LHCN-M2 (cell line): ENCODE results near the gene MOXD1. TPM values are rescaled to one million over a fixed set of nuclear protein-coding genes. Genes with fewer than 3 reads are reported as not detected.

Source experiments
- DNase-seq: peaks from one replicate; pipeline ENCODE4 v3.0.0-alpha.2; 2012; ENCODE audit warnings: low read depth
- polyA plus RNA-seq: library from polyadenylated mRNA; unstranded; fragments of >200 nt; gene quantifications from one replicate; pipeline ENCODE4 v1.2.1, GENCODE V29; 2012; ENCODE audit warnings: missing spikeins
- total RNA-seq: library from RNA; depleted of rRNA; stranded (reverse); fragments of >200 nt; gene quantifications from 2 replicates; pipeline ENCODE4 v1.2.3, GENCODE V29; 2014; rRNA removed

Gene MOXD1
- total RNA-seq: 22.6 and 27.6 TPM in 2 replicates
- 12.3 TPM for polyA plus RNA-seq

DNA sequence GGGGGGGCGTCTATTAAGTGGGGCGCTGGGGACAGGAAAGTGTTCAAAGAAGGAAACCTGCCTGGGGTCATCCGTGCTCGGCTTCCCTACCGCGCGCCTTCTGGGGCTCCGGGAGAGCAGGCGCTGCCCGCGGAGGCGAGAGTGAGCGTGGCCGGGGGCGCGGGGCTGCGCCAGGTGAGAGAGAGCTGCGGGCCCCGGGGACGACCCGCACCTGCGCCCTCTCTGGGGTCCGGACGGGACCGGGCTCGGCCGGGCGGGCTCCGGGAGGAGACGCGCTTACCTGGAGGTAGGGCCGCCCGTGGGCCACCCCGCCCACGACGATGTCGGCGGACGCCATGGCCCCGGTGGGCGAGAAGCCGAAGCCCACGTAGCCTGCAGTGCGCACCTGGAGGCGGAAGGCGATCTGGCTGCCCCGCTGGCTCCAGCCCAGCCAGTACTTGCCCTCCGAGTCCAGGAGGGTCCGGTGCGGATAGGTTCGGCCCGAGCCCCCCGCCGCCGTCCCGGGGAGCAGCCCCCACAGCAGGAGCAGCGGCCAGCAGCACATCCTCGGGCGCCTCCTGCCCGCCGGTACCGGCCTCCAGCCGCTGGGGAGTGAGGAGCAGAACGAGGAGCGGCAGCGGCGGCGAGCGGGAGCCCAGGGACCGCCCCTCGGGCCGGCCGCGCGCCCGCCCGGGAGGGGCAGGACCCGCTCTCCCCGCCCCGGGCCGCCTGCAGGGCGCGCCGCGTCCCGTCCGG is at the start of gene MOXD1:
Gene MOXD1 (minus strand): TSS at position 593 of the 735 bp plus-strand sequence. CDS start 49 bp downstream, at position 544.
- DNase-seq: peak; percentile 55

DNA sequence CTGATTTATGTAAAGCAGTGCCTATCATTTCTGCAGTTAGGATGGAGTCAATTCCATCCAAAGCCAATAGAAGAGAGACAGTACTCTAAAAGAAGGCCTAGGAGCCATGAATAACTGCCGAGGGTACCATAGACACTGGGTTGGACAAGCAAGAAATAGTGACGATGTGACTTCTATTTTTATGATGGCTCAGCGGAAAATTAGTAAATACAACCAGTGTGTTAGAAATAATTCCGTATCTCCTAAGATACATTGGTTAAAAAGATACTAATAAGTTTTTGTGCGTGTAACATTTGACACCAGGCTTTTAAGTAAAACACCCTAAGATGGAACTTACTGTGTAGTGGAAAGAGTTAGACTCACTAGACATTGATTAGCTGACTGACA is 45.6 kb upstream of the MOXD1 start:
- no peak for DNase-seq

DNA sequence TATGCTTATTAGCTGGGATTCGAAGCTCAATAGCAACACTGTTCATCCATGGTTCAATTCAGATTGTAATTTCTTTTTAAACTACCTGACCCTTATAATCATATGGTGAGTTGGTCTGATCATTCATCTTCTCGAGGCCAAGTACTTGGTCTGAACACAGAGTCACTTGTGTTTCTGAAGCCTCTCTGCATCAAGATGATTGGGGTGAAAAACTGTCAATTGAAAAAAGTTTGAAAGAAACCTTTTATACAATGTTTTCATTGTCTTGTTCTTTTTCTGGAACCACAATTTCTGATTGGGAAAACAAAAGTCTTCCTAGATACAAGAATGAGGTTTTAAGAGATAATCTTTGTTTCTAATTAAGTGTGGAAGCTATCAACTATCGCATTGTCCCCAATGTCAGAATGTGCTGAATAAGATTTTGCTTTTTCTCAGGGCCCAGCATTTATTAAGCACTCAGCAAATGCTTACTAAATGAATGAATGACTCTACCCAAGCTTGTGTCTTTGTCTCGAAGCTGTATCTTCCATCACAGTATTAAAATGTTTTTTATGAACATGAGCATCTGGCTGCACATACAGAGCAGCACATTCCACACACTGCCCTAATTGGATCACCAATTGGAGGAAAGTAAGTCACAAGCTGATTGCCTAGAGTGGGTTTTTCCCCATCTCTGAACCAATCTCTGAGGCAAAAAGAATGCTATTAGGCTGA is 45.0 kb upstream of the MOXD1 start:
- no peak for DNase-seq

DNA sequence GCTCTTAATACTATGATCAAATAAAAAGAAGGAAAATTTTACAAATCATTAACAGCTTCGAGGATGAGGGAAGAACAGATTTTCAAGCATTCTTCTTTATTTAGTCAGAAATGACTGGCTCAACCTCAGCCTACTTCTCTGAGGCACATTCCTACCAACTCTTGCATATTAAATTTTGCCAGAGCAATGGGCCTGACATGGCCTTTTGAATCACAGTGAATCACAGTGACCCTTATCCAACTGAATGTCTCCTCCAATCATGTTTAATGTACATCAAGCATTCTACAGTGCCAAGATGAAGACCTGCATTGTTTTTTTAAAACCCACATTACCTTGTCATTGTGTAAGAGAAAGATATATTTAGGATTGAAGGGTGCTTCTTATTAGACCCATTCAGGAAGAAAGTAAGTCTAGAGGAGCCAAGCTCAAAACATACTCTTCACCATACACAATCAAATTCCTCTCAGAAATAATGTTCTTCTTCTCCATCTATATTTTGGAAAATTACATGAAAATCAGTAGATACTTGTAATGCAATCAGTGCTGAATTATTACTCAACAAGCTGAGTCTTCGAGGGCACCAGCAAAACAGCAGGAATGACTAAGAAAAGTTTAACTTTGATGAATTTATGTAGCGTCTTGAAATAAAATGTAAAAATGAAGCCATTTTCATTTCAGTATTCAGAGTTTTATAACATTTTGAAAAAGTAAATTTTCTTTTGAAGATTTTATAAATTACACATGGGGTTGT is 44.1 kb upstream of the MOXD1 start:
- DNase-seq: peak; percentile 95

DNA sequence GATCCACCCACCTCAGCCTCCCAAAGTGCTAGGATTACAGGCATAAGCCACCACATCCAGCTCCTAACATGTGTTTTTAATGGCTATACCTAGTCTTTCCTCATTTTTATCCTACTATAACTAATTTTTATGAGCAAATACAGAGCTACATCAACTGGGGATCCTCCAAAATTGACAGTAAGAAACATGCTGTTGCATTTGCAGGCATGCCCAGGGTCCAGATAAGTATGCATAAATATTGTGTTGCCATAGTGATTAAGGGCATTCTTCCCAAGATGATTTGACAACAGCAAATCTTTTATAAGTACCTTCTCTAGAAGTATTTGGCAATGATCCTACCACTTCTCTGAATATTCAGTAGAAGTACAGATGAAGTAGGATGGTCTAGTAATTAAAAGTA is 41.9 kb upstream of the MOXD1 start:
- DNase-seq: peak; percentile 47

DNA sequence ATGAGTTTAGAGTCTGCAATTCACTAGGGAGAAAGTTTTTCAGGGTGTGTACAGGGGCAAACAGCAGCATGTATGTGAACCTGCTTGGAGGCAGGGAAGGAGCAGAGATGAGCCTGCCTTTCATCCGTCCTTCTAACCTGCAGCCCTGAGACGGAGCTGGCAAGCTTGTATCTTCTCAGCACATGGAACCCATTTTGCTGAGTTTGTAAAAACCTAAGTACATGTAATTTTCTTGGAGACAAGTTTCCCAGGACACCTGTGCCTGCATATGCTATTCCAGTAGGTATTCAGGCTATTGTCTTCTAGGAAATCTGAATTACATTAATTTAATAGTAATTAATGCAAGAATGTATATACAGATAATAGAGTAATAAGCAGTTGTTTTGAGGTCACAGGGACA is 28.8 kb upstream of the MOXD1 start:
- no peak for DNase-seq

DNA sequence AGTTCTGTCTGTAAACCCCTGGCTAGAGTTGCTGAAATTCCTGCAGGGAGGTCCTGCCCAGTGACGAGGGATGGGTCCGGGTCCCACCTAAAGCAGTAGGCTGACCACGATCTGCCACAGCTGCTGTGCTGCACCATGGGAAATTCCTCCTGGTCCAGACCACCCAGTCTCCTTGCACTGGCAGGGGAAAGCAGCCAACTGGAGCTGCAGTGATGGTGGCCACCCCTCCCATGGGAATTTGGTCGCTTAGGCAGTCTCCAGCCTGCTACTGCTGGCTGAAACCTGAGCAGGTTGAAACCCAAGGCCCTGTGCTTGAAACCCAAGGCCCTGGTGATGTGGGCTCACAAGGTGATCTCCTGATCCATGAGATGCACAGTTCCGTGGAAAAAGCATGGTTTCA is 23.9 kb upstream of the MOXD1 start:
- no peak for DNase-seq

DNA sequence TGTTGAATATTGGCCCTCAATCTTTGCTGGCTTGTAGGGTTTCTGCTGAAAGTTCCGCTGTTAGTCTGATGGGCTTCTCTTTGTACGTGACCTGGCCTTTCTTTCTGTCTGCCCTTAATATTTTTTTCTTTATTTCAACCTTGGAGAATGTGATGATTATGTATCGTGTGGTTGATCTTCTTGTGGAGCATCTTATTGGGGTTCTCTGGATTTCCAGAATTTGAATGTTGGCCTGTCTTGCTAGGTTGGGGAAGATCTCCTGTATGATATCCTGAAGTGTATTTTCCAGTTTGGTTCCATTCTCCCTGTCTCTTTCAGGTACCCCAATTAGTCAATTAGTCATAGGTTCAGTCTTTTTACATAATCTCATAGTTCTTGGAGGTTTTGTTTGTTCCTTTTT is 22.6 kb upstream of the MOXD1 start:
- DNase-seq: no peak

DNA sequence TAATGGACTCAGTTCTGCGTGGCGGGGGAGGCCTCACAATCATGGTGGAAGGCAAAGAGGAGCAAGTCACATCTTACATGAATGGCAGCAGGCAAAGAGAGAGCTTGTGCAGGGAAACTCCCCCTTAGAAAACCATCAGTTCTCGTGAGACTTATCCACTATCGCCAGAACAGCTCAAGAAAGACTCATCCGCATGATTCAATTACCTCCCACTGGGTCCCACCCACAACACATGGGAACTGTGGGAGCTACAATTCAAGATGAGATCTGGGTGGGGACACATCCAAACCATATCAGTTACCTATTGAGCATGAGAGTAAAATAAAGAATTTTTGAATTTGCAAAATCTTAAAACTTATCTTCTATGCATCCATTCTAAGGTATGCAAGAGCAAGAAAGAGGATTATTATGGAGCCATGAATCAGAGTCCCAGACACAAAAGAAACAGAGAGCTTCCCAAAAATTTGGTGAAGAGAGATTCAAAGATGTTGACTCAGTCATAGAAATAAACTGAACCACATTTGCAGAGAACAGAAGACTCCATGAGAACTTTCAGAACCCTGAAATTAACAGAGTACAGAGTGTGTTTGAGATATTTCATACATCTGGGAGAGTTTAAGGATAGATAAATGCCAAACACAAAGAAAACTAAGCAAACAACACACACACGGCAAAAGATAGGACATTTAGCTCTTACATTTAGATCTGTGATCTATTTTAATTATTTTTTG is 17.1 kb upstream of the MOXD1 start:
- DNase-seq: no peak

DNA sequence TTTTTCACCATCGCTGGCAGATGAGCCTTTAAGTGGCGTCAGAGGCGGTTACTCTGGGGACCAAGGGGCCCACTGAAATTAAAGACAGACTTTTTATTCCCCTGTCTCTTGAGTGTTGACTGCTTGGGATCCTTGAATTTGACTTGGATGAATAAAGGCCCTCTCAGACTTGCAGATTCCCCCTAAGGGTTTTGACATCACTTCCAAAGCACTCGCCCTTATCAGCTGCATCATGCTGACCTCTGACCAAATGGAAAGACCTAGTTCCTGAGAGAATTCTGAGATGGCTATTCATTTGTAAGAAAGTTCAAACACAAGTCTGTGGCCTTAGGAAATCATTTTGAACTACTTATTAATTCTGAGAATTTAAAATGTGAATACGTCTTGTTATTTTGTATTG is 13.5 kb upstream of the MOXD1 start:
- DNase-seq: no peak

DNA sequence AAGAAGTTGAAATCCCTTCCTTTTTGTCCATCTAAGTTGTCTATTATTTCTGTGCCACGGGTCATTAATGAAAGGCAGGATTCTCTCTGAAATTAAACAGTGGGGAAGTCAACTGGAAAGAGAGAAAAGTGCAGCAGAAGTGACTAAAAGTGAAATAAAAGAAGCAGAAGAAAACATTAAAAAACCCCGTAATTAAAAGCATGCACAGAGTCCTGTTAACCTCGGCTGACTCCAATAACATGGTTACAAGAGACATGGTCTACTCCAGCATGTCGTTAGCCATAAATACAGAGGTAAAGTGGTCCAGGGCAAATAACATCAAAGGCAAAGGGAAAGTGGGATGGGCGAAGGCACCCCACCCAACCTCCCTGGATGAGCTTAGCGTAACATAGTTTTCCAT is 13.0 kb upstream of the MOXD1 start:
- no peak for DNase-seq

DNA sequence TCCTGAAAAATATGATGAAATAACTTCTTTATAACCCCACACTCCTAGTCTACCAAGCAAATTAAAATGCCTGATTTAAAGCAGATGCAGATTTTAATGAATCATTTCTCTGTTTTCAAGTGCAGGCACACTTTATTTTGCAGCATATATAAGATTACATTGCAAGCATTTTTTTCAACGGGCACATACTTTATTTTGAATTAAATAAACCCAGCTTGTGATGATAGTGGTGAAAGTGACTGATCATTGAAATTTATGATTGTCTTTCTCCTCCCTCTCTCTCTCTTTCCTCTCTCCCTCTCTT is 12.2 kb upstream of the MOXD1 start:
- DNase-seq: no peak

DNA sequence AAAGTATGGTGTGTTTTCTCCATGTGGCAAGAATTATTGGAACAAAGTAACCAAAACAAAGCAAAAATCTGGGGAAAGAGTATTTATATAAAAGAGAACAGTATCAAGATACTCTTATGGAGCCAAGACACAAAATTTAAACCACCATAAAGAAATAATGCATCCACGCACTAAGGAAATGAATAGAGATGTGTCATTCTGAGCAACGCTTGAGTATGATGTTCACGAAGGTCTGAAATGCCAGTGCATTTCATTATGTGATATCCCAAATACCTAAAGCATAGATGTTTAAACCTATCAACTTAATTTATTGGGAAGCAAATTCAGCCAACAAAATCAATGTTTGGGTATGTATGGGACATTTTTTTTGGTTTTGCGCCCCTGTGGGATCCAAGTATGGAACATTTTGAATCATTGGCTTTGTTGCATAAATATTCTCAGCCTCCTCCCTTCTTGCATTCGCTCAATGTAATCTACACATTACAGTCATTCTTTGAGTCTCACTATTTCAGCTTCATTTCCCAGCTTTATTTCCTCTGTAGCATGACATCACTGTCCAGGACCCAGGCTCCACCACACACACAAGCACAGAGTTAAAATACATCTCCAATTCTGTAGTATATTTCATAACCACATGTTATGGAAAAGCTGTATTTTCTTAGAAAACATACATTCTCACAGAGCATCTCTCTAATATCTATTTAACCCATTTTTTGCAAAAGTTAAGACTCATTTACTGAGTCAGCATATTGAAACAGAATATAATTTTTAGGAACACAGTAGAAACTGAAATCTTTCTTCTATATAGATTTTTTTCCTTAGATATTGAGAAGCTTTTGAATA is 11.6 kb upstream of the MOXD1 start:
- no peak for DNase-seq

DNA sequence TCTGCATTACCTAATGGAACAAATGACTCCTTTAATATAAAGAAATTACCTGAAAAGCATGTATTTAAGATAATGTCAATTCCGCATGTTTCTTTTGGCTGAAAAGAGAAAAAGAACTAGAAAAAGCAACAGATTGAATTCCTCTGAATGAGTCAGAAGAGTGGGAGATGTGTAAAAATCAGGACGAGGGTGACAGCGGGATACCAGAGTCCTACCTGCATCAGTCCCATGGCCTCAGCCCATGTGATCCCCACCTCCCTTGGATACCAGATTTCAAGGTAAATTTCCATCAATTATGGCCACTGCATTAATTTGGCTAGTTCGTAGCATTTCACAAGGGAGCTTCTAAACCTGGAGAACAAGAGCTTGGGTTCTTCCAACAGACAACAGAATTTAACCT is 10.0 kb upstream of the MOXD1 start:
- DNase-seq: no peak

DNA sequence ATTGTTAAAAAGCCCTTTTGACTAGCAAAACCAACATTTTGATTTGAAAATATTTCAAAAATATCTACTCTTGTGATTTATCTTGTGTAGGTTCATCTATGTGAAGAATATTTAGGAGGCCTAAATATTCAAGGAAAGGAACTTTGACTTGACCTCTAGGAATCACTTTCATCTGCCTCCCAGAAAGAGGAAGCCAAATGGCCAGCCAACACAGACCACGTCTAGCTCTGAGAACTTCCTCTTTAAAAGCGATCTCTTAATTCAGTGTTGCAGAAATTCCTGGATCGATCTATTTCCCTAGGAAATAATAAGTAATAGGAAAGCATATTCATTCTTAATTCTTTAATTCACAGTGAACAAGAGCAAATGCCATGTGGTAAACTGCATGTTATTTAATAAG is 9.6 kb upstream of the MOXD1 start:
- DNase-seq: no peak

DNA sequence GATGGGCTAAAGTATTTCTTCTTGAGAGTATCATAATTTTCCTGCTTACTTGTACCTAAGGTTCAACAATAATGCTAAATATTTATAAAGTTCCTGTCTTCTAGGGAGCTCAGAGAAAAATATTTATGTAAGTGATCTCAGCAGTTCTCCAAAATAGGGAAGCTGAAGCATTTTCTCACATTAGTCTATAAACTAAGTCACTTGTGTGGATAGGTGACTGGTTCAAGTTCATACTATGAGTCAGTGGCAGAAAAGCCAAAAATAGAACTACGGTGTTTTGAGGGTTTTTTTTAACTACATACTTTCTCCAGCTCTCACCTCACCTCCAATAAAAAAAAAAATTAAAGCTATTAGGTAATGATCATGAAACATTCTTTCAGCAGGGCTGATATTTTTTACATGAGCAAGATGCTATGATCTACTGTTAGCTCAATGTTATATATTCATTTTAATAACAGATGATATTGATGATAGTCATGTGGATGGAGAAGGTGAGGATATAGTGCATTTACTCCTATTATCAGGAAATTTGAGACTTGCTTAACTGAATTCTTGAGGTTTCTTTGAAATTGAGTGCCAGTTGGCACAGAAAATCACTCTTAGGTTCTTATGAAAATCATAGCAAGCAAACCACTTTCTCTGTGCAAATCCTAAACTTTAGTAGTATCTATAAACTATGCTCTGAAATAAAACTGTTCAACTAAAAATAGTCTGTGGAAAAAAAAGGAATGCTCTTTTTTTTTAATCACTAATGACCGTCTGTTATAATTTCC is 4.1 kb upstream of the MOXD1 start:
- DNase-seq: peak; percentile 35

DNA sequence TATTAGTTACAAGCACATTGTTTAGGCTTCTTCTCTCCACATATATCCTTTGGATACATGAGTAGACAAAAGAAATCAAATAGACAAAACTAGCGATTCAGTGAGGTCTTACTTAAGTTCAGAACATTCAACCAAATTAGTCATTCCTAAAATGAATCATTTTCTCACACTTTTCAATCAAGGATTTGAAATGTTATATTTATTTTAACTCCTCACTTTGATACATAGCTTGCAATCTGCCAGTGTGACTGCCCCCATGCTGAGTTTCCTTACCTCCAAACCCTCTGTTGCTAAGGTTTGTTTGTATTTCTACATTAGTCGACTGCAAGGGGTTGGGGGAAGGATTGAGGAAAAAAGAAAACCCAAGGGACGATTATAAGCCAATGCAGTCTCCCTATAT is 3.5 kb upstream of the MOXD1 start:
- DNase-seq: peak; percentile 17

DNA sequence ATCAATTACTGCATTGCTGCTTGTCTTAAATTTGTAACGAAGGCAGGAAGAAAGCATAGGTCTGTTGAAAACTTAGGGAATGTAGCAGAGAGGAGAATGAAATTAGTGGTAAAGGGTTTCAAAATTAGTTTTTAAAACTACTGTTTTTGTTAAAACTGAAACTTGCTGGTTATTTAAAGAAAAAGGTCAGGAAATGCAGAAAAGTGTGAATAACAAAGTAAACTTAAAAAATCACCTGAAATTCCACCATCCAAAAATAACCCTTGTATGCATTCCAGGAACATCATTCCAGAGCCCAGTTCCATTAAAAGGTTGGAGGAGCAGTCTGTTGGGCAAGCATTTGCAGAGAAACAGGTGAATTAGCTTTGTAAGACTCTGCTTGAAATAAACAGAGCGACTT is 3.1 kb upstream of the MOXD1 start:
- no peak for DNase-seq

DNA sequence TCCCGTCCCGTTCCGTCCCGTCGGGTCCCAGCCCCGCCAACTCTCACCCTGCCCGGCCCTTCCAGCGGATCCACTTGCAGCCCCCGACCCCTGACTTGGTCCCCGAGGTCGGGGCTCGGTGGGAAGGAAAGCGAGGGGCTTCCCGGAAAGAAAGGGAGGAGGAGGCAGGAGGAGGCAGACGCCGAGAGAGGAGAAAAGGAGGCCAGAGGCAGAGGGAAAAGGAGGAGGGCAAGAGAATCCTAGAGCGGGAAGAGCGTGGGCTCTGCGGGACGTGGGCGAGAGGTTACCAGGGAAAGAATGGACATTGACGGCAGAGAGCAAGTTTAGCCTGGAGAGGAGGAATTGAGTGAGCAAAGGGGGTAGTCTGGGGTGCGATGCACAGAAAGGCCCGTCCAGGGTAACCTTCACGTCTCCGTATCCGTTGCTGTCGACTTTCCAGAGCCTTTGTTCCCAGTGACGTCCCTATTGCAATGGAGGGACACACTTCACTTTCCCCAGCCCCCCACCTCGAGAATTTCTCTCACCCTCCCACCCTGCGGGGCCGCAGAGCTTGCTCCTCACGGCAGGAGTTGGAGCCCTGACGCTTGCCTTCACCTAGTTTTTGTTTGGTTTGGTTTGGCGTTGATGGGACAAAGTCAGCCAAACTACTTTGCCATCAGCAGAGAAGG is 477 bp upstream of the MOXD1 start:
- no peak for DNase-seq

DNA sequence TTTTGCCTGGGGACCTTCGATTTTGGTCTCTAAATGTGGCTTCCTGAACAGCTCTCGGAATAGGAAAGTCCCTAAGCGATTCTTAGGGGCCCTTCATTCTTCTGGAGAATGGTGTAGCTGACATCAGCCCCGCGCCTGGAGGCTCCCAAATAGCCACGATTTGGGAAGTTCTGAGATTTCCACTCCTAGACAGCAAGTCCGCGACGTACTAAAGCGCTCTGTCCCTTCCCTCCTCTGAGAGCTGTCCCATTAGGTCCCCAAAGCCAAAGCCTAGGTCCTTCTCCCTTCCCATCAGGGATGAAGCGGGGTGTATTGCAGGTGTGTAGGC is 756 bp downstream of the MOXD1 start:
- DNase-seq: no peak
